GM21529 (cell line): ENCODE data around the gene PCP4L1.
A peak's percentile ranks its signal among the peaks of the same experiment; 100 is the strongest.
"Not testable (repeated sequence)": the region's sequence is repeated elsewhere in the genome, so short reads cannot be mapped to it uniquely, and the experiment has no call there.

ENCODE experiments used
- ATAC-seq: cut with Tn5 transposase; IDR thresholded peaks from one replicate; pipeline ENCODE4 v1.9.1; 2021; ENCODE audit not compliant: unreplicated experiment

The PCP4L1 gene

DNA sequence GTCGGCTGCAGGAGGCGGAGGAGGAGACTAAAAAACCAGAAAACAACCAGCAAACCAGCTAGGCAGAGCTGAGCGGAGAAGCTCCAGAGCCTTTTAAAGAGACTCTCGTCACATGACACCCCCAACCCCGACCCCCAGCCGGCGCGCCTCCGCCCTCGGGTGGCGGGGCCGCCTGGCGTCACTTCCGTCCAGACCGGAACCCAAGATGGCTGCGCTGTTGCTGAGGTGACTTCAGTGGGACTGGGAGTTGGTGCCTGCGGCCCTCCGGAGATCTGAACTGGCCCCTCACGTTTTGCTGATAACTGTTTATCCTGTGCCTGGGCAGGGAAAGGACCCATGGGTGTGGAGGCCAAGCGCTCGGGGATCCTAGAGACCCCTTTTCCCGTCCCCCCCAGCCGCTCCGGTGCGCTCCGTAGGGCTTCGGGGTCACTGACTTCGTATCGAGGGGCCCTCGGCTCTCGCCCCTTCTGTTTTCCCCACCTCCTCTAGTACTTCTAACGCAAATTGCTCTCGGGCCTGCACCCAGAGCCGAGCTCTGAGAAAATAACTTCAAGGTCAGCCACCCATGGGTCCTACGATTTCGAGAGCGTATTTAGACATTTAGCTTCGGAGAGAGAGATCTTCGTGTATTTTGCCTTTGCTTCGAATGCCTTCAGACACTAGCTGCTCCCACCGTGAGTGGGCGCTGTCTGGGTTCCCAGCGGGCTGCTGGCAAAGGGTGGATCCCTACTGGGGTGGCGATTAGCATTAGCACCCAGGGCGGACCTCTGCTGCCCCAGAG lies 55.8 kb downstream of the PCP4L1 start, which contains the start of gene SDHC:
Gene SDHC, plus strand, starts transcription at position 181 of the 781 bp plus-strand sequence. Its CDS starts 25 bp downstream, at position 206.
- ATAC-seq: peak; percentile 98

- ATAC-seq: not testable (repeated sequence)
Observed at GRCh38 chr1:161315841-161316674, 57.5 kb downstream of the PCP4L1 start.

DNA sequence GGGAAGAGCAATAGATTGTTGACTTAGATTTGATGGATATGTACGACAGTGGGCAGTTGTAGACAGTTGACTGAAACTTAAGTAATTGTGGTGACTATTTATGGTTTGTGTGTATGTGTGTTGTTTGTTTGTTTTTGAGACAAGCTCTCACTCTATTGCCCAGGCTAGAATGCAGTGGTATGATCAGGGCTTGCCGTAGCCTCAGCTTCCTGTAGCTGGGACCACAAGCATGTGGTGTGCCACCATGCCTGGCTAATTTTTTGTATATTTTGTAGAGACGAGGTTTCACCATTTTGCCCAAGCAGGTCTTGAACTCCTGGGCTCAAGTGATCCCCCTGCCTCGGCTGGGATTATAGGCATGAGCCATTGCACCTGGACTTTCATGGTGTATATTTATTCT lies 65.5 kb downstream of the PCP4L1 start:
- ATAC-seq: no peak

- no peak for ATAC-seq
Observed at GRCh38 chr1:161330346-161330745, 71.8 kb downstream of the PCP4L1 start.

- no peak for ATAC-seq
Observed at GRCh38 chr1:161333166-161333565, 74.6 kb downstream of the PCP4L1 start.
